DMS79 (cell line): ENCODE measurements around the gene CALCR.
"Not testable (repeated sequence)": the region's sequence is repeated elsewhere in the genome, so short reads cannot be mapped to it uniquely, and the experiment has no call there.

Source experiments
- DNase-seq: peaks from one replicate; lab custom pipeline; 2025; lab: John Stamatoyannopoulos, UW

The CALCR gene

DNA sequence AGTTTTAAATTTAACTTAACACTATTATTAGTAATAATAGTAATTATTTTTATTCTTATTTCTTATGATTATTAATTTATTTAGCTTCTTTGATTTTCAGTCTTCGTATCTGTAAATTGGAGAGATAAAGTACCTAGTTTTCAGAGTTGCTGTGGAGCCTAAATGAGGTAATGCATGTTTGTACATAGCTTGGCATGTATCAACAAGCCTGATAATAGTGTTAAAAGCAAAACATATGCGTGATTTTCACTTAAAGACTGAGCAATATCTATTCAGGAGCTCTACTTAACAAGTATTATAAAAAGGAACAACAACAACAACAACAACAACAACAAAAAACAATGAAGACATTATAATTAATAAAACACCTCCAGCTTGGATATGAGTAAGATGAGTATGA is 12.4 kb downstream of the CALCR start:
- no peak for DNase-seq

DNA sequence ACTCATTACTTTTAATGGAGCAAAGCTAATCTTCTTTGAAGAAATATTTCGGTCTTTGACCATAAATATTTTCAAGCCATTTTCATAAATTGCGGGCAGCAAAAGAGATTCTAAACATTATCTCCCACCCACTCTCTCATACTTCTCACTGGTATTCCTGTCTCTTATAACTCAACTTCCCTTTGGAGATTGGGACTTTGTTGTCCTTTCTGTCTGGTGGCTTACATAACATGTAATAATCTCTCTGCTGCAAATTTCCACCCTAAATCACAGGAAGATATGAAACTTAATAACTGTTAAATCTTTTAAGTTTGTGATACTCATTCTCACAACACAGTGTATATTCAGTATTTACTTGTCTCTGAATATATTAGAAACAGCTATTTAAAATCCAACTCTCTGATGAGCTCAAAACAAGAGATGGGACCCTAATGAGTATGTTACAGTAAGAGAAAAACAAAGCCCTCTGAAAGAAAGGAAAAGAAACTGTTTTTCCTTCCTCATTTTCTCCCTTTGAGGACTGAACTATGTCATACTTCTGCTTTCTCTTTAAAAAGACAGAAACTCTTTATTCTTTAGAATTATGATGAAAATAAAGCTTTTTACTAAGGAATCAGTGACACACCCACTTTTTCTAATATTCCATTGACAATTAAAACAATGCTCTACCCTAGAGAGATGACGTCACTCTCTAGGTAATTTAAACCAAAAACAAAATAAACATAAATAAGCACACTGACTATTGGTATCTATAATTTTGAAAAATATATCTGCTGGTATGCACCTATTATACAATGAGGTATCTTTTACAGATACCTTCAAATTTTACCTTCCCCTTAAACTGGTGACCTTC is 14.7 kb downstream of the CALCR start:
- DNase-seq: no peak

DNA sequence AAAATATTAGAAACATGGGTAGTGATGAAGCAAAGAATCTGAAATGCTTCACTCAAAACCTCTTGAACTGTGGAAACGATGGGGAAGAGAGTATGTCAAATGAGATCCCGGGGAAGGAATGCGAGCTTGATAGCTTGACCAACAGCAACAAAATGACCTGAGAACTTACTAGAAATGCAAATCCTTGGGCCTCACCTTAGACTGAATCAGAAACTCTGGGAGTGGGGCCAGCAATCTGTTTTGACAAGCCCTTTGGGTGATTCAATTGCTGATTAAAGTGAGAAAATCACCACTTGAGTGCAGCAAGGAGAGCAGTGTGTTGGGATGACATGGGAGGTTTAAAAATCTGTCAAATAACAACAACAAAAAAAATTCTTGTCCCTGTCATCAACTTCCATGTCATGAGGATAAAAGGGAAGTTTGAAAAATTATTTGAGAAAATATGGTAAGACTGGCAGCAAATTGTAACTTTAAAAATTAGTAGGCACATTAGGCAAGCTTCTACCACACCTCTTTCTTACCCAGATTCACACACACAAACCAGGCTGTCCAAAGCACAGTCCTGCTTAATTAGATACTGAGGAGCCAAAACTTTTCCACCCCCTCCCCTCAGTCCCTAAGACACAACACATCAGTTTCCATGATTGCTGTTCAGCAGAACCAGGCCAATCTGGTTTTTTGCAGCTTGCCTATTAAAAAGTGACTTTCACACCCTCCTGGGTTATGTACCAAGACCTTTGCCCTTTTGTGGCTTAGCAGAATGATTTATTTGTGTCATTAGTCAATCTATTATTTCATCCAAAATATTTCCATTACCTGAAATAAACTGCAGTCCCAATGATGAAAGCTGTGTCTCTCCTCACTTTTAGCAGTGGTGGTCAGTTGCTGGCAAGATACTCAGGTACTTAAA is 15.6 kb downstream of the CALCR start:
- no peak for DNase-seq

DNA sequence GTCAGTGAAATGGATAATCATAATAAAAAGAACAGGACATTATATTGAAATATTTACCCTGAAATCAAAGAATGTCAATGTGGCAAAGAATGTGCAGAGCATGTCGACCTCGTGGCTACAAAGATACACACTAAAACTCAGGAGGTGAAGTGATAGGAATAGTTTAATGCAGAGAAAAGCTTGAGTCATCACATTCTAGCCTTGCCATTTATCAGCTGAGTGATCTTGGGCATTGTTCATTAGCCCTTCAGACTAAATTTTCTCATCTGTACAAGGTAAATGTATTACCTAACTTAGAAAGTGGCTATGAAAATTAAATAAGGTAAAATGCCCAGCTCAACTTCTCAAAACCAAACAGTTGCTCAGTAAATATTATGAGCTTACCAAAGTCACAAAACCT is 22.6 kb downstream of the CALCR start:
- no peak for DNase-seq

DNA sequence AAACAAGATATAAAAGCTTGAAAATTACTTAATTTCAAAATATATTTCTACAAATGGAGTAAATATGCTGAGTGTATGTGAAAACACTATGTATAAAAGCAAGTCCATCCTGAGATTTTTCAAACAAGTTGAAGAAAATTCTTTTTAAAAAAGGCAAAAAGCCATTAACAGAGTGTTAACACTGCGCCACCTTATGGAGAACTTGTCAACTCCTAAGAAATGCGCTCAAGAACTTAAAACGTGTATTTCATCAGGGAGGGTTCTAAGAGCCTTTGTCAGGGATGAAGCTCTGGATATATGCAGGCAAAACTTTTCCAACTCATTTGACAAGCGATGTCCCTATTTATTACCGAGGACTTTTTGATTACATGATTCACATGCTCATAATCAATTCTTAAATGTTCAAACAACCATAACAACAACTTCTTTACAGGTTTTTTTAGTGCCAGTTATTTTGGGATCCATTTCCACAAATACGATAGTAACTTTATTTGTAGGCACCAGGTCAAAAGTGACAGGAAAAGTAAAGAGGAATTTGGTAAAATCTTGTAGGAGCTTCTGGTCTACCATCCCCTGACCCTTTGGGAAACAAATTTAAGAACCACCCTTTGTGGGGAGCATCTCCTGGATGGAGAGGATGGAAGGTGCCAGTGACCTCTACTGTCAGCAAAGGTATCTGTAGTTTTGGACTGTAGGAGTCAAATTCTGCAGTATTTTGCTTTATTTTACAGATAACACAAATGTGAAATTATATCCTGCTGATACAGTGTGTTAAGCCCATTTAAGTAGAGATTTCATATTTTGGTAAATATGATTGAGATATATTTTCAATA is 23.2 kb downstream of the CALCR start:
- no peak for DNase-seq

DNA sequence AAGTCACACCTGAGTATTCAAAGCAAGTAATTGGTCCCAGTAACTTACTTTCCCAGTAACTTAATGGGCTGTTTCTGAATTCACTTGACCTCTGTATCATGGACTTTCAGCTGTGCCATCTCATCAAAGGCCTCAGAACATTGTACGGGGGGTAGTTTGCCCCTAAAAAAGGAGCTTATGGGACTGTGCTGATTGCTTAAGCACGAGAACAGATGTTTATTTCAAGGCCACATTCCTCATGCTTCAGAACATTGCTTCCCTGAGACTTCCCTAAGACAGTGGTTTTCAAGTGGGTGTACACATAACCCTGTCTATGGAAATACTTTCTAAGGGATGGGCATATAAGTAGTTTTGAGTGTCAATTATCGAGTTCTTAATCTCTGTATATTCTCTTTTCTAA is 26.8 kb downstream of the CALCR start:
- DNase-seq: no peak

DNA sequence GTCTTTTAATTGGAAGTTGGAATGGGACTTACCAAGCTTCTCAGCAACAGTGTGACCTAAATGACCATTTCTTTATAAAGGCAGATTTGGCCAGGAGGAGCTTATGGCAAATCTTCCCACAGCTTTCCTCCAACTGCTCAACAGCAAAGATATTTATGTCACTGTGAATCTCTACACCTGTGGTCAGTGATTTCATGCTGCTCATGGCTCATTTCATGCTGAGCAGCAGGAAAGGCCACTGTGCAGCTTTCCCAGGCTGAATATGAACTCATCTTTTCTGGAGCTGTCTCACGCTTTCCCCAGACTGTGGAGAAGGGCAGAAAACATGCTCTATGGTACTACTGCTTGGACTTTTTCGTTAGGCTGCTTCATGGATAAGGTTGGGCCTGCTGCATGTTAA is 29.8 kb downstream of the CALCR start:
- no peak for DNase-seq

DNA sequence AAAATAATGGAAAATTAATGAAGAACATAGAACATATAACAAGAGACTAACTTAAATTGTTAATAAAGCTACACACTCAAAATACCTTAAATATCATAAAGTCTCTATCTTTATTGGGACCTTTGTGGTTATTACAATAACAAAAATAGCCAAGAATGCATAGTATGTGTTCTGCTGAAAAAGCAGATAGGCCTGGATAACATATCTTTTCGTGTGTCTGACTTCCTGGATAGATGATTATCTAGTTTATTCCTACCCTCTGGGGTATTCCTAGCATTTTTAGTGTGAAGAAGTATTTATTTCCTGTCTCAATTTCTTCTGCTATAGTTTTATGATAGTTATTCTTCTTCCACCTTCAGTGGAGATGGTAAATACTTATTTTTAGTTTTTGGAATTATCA is 36.5 kb downstream of the CALCR start:
- DNase-seq: no peak

DNA sequence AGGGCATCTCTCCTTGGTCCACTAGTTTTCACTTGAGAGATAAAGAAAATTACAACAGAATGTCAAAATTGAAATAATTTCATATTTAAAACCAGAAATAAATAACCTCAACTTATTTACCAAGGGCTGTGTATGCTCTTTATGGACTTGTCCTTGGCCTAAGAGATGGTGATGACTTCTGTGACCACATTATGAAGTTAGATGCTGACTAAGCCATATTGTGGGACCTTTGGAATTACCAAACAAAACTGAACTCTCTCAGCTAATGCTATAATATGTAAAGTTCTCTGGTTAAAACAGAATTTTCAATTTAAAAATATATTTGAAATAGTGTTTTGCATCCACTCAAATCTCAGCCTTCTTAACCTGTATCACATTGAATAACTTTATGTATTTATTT is 38.9 kb downstream of the CALCR start:
- no peak for DNase-seq

DNA sequence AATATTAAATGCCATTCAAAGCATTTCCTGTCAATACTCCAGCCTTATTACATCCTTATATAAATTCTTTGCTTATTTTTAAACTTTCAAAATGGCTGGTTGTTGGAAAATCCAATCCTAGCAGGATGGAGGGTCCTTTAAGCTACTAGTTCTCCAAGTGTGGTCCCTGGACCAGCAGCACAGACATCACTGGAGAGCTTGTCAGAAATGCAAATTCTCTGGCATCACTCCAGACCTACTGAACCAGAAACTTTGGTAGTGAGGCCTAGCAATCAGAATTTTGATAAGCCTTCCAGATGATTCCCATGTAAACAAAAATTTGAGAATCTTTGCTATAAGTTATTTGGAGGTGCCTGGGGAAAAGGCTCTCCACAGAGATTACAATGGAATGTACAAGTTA is 43.8 kb downstream of the CALCR start:
- no peak for DNase-seq

DNA sequence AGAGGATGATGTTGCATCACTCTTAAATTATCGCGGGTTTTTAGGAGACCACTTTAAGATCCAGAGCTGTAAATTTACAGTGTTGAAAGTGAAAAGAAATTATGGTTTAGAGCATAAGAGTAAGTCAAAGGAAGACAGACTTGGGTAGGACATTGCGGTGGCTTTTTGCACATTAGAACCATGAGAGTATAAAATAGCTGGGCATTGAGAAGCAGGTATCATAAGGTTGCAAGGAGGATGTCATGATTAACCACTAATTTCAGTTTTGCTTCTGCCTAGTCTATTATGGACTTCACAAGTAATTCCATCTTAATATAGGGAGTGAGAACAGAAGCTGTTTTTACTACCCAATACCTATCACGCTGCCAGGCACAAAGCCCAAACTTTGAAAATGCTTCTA is 57.7 kb downstream of the CALCR start:
- no peak for DNase-seq

DNA sequence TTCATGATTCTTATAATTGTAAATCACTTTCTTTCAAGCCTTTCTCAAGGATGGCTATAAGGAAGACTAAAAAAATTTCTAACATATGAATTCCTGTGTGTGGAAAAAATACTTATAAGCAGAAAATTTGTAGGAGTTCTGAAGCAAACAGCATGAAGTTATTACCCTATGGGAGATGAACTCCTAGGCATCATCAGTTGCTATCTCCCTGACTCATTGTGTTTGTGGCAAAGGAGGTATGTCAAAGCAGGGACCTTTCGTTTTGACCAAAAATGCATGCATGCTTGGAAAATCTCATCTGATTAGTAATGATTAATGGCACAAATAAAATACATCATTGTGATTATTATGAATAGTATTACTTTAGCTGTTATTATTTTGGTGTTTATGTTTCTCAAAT is 59.4 kb downstream of the CALCR start:
- DNase-seq: no peak

DNA sequence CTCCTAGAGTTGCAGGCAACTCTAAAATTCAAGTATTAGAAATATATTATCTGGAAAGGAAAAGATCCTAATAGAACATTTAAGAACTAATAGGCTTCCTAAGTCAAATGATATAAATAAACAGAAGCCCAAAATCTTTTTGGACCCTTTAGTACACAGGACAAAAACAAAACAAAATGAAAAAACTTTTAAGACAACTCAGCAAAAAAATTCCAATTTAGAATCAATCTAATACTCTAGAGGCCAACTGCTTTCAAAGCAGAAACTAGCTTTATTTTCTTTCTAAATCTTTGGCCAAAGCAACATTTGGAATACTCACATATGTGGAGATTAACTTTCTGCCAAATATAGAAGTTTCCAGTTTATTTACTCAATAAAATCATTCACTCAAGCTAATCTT is 65.2 kb downstream of the CALCR start:
- no peak for DNase-seq

DNA sequence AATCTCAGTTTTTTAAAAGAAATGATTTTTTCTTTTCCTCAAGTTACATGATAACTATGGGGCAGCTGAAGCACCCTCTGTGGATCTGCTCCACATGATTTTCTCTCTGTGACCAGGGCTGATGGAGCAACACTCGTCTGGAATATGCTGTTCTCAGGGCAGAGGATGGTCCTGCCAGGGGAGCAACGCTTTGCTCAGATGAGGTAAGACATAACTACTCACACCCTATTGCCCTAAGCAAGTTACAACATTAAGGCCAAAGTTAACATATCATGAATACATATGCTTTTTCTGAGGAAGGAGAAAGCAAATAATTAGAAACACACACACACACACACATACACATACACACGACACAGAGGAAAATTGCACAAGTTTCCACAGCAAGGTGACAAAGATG is 71.4 kb downstream of the CALCR start:
- DNase-seq: no peak

DNA sequence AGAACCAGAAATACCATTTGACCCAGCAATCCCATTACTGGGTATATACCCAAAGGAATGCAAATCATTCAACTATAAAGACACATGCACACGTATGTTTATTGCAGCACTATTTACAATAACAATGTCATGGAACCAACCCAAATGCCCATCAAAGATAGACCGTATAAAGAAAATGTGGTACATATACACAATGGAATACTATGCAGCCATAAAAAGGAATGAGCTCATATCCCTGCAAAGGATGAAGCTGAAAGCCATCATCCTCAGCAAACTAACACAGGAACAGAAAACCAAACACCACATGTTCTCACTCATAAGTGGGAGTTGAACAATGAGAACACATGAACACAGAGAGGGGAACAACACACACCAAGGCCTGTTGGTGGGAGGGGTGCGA is 82.7 kb downstream of the CALCR start:
- not testable (repeated sequence) for DNase-seq

DNA sequence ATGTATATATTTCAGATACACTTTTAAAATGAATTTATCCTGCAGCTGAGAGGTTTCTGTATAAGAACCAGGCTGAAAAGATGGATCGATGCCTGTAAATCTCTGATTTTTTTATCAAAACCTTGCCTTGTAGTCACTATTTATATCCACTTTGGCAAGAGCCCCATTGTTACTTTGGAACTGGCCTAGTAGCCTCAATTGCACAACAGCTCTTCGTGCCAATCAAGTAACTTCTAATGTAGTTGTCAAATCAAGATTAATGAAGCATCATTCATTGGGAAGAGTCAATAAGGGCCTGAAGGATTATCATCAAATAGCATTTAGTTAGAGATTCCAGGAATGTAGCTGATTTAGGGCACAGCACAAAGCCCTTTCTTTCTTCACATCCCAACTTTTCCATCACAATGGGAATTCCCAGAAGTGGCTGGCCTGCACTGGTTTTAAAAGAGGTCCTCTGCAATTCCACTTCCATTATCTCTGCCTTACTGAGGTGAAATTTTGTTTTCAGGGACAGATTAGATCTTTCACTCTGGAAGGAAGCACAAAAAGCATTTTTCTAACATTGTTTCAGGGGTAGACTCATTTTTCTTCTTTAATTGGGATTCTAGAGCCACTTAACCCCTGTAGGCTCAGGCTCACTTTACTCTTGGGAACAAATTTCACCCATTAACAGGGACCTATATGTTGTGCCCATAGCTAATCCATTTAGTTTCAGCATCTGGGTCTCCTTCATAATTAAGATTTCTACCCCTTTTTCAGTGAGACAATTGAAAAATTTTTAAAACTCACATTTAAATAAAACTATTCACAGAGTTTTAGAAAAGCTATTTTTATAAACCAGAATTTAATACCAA is 97.8 kb downstream of the CALCR start:
- DNase-seq: no peak

DNA sequence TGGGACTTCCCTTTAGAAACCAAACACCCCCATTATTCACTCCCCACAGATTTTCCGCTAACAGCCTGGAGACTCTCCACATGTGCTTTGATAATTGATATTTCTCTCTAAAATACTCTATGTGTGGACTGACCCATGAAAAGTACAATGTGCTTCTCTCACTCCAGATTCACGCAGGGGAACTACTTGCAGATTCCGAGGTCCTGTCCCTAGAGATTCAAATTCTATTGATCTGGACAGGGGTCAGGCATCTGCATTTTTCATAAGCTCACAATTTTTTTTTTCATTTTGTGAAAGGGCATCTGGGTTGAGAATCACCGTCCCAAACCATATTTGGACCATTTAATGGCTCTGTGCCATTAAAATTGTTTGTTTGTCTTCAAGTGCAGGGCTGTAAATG is 98.7 kb downstream of the CALCR start:
- DNase-seq: no peak

DNA sequence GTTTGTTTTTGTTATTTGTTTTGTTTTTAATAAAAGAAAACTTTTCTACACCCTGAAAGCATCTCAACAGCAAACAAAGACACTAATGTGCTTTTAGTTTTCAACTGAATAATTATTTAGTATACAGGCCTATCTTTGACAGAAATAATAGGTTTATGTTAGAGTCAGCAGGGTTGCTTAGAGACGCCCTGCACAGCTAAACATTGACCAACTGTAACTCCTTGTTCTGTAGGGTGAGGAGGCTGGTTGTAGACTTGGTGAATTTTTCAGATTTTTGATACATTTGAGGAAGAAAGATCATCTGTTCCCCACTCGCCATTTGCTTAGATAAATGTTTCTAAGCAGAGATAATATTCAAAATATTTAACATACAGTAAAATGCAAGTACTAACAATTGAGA is 103.1 kb downstream of the CALCR start:
- DNase-seq: no peak

DNA sequence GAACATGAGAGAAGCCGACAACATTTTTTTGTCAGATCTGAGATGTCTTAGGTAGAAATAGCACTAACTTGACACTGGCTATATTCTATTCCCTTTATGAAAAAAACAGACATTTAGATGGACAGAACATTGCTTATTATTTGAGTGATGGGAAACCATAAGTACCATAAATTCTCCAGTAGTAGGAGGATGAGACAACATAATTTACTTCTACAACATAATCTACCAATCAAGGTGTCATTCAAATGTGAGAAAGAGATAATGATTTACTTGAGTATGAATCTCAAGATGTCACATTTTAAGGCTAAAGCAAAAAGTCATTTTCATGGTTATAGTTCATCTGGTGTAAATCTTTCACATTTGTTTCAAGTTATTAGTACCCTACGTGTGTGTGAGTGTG is 110.8 kb downstream of the CALCR start:
- DNase-seq: no peak

DNA sequence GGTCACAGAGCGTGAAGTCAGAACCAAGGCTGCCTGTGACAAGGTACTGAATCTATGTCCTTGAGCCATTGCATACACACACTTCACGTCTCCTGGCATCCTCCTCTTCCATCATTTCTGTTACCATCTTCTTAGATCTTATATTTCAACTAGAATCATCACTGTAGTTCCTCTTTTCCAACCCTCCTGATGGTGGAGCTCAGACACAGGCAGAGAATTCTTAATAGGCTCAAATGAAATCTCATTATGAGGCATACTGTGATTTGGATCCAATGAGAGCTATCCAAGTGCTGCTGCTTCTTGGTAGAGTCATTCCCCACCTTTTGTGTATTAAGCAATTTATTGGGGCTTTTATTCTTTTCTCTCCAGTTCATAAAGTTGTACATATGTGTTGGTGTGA is 113.2 kb downstream of the CALCR start:
- DNase-seq: no peak

DNA sequence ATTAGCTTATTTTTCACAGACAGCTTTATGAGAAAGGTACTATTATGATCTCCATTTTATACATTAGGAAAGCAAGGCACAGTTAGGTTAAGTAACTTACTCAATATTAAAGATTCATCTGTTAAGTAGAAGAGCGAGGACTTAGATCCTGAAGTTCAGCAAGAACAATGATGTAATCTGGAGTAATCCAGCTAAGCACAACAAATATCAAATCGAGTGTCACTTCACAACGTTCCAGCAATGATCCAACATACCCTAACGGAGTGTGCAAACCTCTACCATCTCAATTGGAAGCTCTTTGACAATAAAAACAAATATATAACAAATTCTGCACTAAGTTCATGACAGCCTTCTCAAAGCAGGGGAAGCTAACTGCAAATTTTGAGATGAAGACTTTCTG is 121.3 kb downstream of the CALCR start:
- no peak for DNase-seq
